Fibroblast of upper back skin (primary cell): ENCODE data around the gene TRAPPC10.
"Not testable (repeated sequence)": the region's sequence is repeated elsewhere in the genome, so short reads cannot be mapped to it uniquely, and the experiment has no call there.

ENCODE experiments used
- DNase-seq: peaks from one replicate; pipeline ENCODE4 v3.0.0-alpha.2; 2013

Gene TRAPPC10

DNA sequence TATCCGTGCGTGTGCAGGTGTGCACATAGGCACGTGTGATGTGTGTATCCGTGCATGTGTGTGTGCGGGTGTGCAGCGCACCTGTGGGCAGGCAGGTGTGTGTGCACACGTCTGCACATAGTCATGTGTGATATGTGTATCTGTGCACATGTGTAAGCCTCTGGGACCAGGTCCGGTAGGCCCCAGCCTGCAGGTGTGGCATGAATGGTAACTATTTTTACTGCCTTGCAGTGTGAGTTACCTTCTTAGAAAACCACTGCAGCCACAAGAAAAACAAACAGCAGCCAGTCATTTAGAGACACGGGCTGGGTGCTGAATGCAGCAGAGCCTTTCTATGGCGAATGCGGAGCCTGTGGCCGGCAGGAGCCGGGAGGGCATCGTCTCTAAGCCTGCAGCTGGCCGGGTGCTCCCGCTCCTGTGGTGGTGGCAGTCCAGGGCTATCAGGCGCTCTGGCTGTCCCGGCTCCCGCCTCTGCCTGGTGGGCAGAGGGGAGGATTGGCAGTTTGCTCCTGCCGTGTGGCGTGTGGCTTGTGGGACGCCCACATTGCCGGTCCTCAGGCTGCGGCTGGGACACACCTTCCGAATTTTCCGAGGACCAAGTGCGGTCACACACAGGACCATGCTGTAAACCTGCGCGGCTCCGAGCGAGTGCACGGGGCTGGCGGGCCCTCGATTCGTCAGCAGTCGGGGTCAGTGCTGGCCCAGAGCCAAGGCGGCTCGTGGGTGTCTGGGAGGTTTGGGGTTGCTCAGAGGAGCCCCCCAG lies 143.3 kb downstream of the TRAPPC10 start:
- not testable (repeated sequence) for DNase-seq

DNA sequence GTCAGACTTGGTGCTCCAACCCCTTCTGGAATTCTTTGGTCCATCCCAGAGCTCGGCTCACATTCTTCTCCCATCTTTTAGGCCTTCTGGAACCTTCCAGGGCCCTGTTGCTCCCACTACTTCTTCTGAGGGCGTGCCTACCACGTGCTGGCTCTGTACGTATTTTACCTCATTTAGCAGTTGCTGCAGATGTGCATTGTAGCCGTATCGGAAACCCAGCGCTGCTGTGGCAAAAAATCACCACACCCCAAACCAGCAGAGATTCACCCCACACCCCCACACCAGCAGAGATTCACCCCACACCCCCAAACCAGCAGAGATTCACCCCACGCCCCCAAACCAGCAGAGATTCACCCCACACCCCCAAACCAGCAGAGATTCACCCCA lies 143.9 kb downstream of the TRAPPC10 start:
- DNase-seq, result not testable (repeated sequence)
